GM12801 (cell line): ENCODE results near the gene ATP6V1F.

Experiments used
- TF ChIP-seq, protein P1 (sequence below): IDR thresholded peaks from one replicate; pipeline ENCODE4 v1.5.1; 2011; ENCODE audit warnings: control low read depth; ENCODE audit not compliant: insufficient read length; ENCODE audit errors: extremely low read depth

Gene ATP6V1F

DNA sequence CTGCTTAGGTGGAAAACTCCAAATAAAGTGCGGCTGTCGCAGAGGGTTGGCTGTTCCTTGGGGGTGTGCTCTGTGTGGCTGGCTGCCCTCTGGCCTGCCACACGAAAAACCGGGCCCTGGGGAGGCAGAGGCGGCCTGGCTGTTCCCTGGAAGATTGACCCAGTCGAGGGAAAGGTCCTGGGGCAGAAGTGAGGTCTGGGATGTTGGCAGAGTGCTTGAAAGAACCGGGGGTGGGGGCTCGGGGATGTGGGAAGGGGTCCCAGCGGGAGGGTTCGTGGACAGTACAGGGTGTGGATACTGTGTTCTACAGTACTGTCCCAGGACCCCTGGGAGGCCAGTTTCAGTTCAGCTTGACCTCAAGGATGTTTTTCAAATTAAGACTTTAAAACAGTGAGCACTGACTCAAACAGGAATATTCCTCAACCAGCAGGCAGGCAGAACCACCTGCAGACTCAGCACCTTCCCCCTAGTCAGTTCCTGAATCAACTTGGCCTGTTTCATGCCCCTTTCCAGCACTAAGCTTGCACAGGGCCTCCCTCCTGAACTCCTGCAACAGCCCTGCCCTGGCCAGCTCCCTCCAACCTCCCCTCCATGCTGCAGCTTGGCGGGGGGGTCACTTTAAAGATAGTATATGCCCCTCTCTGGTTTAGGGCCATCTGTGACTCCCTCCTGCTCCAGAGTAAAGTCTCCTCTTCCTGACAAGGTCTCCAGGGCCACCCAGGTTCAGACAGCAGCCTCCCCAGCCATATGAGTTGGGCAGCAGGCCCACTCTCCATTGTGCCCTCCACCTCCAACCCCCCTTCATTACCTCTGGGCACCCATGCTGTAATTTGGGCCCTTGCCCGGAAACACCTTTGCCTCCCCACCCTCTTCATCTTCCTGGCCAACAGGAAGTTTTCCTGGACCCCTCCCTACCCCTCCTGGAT lies 3.2 kb upstream of the ATP6V1F start:
- TF ChIP-seq, protein P1, sequence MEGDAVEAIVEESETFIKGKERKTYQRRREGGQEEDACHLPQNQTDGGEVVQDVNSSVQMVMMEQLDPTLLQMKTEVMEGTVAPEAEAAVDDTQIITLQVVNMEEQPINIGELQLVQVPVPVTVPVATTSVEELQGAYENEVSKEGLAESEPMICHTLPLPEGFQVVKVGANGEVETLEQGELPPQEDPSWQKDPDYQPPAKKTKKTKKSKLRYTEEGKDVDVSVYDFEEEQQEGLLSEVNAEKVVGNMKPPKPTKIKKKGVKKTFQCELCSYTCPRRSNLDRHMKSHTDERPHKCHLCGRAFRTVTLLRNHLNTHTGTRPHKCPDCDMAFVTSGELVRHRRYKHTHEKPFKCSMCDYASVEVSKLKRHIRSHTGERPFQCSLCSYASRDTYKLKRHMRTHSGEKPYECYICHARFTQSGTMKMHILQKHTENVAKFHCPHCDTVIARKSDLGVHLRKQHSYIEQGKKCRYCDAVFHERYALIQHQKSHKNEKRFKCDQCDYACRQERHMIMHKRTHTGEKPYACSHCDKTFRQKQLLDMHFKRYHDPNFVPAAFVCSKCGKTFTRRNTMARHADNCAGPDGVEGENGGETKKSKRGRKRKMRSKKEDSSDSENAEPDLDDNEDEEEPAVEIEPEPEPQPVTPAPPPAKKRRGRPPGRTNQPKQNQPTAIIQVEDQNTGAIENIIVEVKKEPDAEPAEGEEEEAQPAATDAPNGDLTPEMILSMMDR: no peak

DNA sequence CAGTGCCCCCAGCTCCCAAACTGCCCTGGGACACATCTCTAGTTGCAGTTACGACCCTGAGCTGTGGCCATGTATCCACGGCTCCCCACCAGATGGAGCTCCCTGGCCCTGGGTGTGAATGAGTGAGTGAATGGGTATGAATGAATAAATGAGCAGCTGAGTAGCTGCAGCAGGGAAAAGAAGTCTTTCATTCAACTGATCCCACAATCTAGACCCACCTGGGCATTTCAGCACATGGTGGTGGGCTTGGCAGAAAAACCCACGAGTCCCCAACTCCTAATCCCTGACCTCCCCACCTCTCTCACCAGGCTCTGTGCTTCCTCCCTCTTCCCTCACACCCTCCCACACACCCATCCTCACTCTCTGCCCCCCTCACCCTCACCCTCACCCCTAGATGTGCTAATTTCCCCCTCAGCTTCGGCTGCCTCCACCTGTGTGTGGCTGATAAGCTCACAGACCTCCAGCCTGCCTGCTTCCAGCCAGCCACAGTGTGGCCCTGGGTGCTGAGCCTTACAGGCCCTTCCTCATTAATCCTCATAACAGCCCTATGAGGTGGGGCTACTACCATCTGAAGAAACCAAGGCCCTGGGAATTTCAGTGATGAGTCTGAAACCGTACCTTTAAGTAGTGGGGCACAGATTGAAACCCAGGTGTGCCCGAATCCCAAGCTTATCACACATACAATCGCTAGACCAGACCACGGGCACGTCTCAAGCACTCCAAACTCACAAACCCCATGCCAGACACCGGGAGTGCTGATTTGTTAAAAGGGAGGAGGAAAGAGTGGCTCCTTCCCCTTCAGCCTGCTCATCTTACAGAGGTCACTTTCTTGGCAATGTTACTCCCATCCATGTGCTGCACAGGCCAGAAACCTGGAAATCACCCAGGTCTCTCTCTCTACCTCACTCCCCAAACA lies 2.2 kb upstream of the ATP6V1F start:
- TF ChIP-seq, protein P1: no peak

DNA sequence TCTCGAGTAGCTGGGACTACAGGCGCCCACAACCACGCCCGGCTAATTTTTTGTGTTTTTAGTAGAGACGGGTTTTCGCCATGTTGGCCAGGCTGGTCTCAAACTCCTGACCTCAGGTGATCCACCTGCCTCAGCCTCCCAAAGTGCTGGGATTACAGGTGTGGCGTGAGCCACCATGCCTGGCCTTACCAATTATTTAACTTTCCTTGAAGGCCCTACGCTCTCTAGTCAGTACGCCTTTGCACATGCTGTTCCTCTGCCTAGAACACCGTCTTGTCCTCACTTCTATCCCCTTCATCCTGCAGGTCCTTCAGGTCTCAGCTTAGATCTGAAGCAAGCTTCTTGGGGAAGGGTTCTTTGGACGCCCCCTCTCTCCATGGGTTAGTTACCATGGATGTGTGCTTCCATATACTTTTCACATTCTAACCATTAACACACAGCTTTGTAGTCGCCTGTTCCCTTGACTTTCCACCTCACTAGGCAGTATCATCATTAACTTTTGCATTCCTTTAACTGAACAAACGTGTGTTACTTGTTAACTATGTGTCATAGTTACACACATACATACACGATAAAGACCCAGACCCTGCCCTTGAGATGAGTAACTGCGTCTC lies 592 bp upstream of the ATP6V1F start:
- TF ChIP-seq, protein P1: no peak

DNA sequence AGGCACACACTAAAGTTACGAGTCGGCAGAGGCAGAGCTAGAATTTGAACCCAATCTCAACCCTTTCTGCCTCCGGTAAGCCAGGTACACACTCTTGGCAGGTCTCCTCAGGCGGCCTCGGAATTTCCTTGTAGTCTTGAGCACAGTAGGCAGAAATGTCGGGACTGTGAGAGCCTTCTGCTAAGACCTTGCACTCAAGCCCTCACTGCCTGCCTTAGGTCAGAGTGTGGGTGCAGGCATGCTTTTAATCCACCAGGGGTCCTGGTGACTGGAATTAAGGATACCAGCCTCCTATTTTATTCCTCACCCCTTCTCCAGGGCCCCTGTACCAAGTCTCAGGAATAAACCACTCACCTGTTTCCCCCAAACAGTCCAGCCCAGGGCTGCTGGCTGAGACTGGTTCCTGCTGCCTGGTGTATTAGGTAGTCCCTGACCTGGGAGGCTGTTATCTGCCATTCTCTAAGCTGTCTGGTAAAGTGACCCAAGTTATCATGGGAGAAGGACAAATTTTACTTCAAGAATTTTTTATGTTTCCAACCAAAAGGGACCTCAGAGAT lies 855 bp downstream of the ATP6V1F start:
- TF ChIP-seq, protein P1: no peak

DNA sequence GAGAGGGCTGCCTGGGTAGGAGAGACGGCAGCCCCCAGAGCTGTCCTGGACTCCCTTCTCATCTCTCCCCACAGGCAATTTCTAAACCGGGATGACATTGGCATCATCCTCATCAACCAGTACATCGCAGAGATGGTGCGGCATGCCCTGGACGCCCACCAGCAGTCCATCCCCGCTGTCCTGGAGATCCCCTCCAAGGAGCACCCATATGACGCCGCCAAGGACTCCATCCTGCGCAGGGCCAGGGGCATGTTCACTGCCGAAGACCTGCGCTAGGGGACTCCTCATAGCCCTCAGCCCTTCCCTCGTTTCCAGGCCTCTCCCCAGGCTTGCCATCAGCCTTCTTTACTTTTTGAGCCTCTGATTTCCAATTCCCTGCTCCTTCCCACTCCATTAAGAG lies 2.6 kb downstream of the ATP6V1F start:
- TF ChIP-seq, protein P1: no peak

DNA sequence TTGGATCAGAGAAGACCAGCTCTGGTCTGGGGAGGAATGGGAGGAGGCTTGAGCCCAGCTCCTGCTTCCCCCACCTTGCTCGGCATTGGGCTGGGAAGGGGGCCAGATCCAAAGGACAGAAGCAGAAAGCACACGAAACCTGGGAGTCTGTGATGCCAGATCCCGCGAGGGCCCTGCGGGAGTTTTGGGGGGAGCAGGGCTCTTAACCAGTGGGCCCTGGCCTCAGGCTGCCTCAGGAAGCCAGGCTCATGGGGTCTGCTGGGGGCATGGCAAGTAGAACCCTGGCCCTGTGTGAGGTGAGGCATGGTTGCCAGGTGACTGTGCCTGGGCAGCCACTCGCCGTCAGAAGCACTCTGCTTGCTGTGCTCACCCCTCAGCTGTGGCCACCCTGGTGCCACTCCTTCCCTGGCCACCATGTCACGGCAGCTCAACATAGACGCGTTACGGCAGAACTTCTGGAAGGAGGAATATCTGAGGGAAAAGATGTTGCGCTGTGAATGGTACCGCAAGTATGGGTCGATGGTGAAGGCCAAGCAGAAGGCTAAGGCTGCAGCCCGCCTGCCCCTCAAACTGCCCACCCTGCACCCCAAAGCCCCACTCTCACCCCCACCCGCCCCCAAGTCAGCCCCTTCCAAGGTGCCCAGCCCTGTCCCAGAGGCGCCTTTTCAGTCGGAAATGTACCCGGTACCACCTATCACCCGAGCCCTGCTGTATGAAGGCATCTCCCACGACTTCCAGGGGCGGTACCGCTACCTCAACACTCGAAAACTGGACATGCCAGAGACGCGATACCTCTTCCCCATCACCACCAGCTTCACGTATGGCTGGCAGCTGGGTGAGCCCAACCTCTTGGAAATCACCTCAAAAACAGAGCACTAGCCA lies 3.6 kb downstream of the ATP6V1F start:
- TF ChIP-seq, protein P1: no peak
